Peyer's patch (tissue), 4 donors: ENCODE results near the gene UMODL1.

ENCODE experiments used
- CTCF ChIP-seq, 6 experiments: fragments of 450-650 bp in 4 of 6; fragments of 200-600 bp in 2 of 6; sonication (generic) in 1 of 6; IDR thresholded peaks; one replicate each; pipeline ENCODE4 v1.5.1; 2017 to 2019; ENCODE audit warnings: antibody characterized with exemption in 6 of 6, mild to moderate bottlenecking in 3 of 6, moderate library complexity in 1 of 6
- POLR2A ChIP-seq, 2 donors: fragments of 450-650 bp; IDR thresholded peaks; one replicate each; pipeline ENCODE4 v1.5.1; 2017; ENCODE audit warnings: antibody characterized with exemption in 2 of 2, mild to moderate bottlenecking in 2 of 2, moderate library complexity in 2 of 2

DNA sequence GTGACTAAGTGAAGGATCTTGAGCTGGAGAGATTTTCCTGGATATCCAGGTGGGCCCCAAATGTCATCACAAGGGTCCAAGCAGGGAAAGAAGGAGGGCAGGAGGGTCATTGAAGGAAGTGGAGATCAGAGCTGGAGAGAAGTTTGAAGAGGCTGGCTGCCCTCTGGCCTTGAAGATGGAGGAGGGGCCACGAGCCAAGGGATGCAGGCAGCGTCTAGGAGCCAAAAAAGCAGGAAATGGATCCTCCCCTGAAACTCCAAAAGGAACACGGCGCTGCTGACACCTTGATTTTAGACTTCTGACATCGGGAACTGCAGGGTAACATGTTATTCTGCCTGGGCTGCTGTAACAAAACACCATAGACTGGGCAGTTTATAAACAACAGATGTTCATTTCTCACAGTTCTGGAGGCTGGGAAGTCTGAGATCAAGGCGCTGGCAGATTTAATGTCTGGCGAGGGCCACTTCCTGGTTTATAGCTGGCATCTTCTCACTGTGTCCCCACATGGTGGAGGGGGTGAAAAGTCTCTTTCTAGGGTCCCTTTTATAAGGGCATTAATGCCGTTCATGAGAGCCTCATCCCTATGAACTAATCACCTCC, 32.2 kb upstream of the UMODL1 start:
- no peak for TF ChIP-seq POLR2A (IDR thresholded peaks at IDR 0.05)
- no peak for TF ChIP-seq CTCF (IDR thresholded peaks at IDR 0.05)
